HUES48 (cell line): ENCODE measurements around the gene NME7.

Experiments used
- H3K27ac ChIP-seq: one replicate; pipeline ENCODE4 v1.7.0; 2013; ENCODE audit warnings: low read depth, low read length, inconsistent platforms
- H3K27me3 ChIP-seq: 2 replicates; pipeline ENCODE4 v1.6.1; 2013; ENCODE audit warnings: mild to moderate bottlenecking, low read length; ENCODE audit not compliant: control insufficient read depth, insufficient read depth
- H3K36me3 ChIP-seq: 2 replicates; pipeline ENCODE4 v1.6.1; 2013; ENCODE audit warnings: low read length; ENCODE audit not compliant: control insufficient read depth, insufficient read depth
- H3K4me1 ChIP-seq: 2 replicates; pipeline ENCODE4 v1.6.1; 2013; ENCODE audit warnings: mild to moderate bottlenecking, low read length; ENCODE audit not compliant: control insufficient read depth, insufficient read depth
- H3K4me3 ChIP-seq: 2 replicates; pipeline ENCODE4 v1.5.1; 2013; ENCODE audit warnings: mild to moderate bottlenecking, low read depth, low read length
- H3K9ac ChIP-seq: 2 replicates; pipeline ENCODE4 v1.6.1; 2013; ENCODE audit warnings: mild to moderate bottlenecking, low read depth, low read length, moderate library complexity
- H3K9me3 ChIP-seq: 2 replicates; pipeline ENCODE4 v1.6.1; 2013; ENCODE audit warnings: low read length; ENCODE audit not compliant: control insufficient read depth, insufficient read depth

The NME7 gene

GRCh38 chr1:169217636-169218035, 150.0 kb downstream of the NME7 start:
- Histone ChIP-seq H3K36me3 (no peaks in the 10 kb centered on the region), H3K9me3 (no peaks in the 10 kb centered on the region), H3K4me1 (peaks cover 17% of the 10 kb centered on the region), H3K27me3 (no peaks in the 10 kb centered on the region), H3K27ac (no peak overlapping the region), H3K4me3 (no peak overlapping the region), H3K9ac (peak overlapping the region; percentile 33; the same call in 1 of the 2 replicates)

GRCh38 chr1:169214598-169214997, 153.0 kb downstream of the NME7 start:
- H3K9ac ChIP-seq = no peak overlapping the region

GRCh38 chr1:169212088-169212487, 155.5 kb downstream of the NME7 start:
- H3K9me3 ChIP-seq = no peaks in the 10 kb centered on the region
- no peaks in the 10 kb centered on the region for H3K36me3 ChIP-seq
- H3K9ac ChIP-seq = no peak overlapping the region
- no peaks in the 10 kb centered on the region for H3K27me3 ChIP-seq
- no peak overlapping the region for H3K27ac ChIP-seq
- H3K4me3 ChIP-seq = no peak overlapping the region
- peaks cover 7% of the 10 kb centered on the region for H3K4me1 ChIP-seq

More at GRCh38 chr1:169214598-169214997, 153.0 kb downstream of the NME7 start:
- no peaks in the 10 kb centered on the region for H3K9me3 ChIP-seq
- H3K27me3 ChIP-seq = no peaks in the 10 kb centered on the region
- H3K27ac ChIP-seq = no peak overlapping the region
- no peaks in the 10 kb centered on the region for H3K36me3 ChIP-seq
- H3K4me3 ChIP-seq = no peak overlapping the region
- H3K4me1 ChIP-seq = peaks cover 17% of the 10 kb centered on the region

GRCh38 chr1:169207797-169208520, 159.6 kb downstream of the NME7 start:
- H3K9me3 ChIP-seq = no peaks in the 10 kb centered on the region
- no peaks in the 10 kb centered on the region for H3K4me1 ChIP-seq
- H3K36me3 ChIP-seq = no peaks in the 10 kb centered on the region
- no peak overlapping the region for H3K4me3 ChIP-seq
- no peak overlapping the region for H3K9ac ChIP-seq
- no peaks in the 10 kb centered on the region for H3K27me3 ChIP-seq
- no peak overlapping the region for H3K27ac ChIP-seq

GRCh38 chr1:169204157-169204556, 163.4 kb downstream of the NME7 start:
- H3K9me3 ChIP-seq = no peaks in the 10 kb centered on the region
- H3K4me3 ChIP-seq = no peak overlapping the region
- peaks cover 7% of the 10 kb centered on the region; the same call in 1 of the 2 replicates for H3K4me1 ChIP-seq
- no peaks in the 10 kb centered on the region for H3K27me3 ChIP-seq
- no peaks in the 10 kb centered on the region for H3K36me3 ChIP-seq
- no peak overlapping the region for H3K27ac ChIP-seq
- no peak overlapping the region for H3K9ac ChIP-seq

GRCh38 chr1:169202791-169203665, 164.6 kb downstream of the NME7 start:
- Histone ChIP-seq H3K4me1 (peaks cover 7% of the 10 kb centered on the region; the same call in 1 of the 2 replicates), H3K9me3 (no peaks in the 10 kb centered on the region), H3K36me3 (no peaks in the 10 kb centered on the region), H3K9ac (no peak overlapping the region), H3K27me3 (no peaks in the 10 kb centered on the region), H3K4me3 (no peak overlapping the region), H3K27ac (no peak overlapping the region)

- Histone ChIP-seq H3K4me3 (no peak overlapping the region), H3K4me1 (peaks cover 7% of the 10 kb centered on the region; the same call in 1 of the 2 replicates), H3K27ac (no peak overlapping the region), H3K9ac (no peak overlapping the region), H3K36me3 (no peaks in the 10 kb centered on the region), H3K9me3 (no peaks in the 10 kb centered on the region), H3K27me3 (no peaks in the 10 kb centered on the region)
Observed at GRCh38 chr1:169201084-169201619, 166.4 kb downstream of the NME7 start.

GRCh38 chr1:169200319-169200718, 167.3 kb downstream of the NME7 start:
- no peak overlapping the region for H3K4me3 ChIP-seq
- H3K4me1 ChIP-seq = peaks cover 7% of the 10 kb centered on the region; the same call in 1 of the 2 replicates
- no peak overlapping the region for H3K9ac ChIP-seq
- H3K36me3 ChIP-seq = no peaks in the 10 kb centered on the region
- no peaks in the 10 kb centered on the region for H3K9me3 ChIP-seq
- no peaks in the 10 kb centered on the region for H3K27me3 ChIP-seq
- H3K27ac ChIP-seq = no peak overlapping the region

- H3K9ac ChIP-seq = no peak overlapping the region
- H3K27ac ChIP-seq = no peak overlapping the region
- peaks cover 7% of the 10 kb centered on the region; the same call in 1 of the 2 replicates for H3K4me1 ChIP-seq
- no peaks in the 10 kb centered on the region for H3K36me3 ChIP-seq
- H3K27me3 ChIP-seq = no peaks in the 10 kb centered on the region
- no peaks in the 10 kb centered on the region for H3K9me3 ChIP-seq
- no peak overlapping the region for H3K4me3 ChIP-seq
Observed at GRCh38 chr1:169196581-169196980, 171.0 kb downstream of the NME7 start.

- Histone ChIP-seq H3K4me1 (peaks cover 7% of the 10 kb centered on the region; the same call in 1 of the 2 replicates), H3K4me3 (no peak overlapping the region), H3K9me3 (no peaks in the 10 kb centered on the region), H3K36me3 (no peaks in the 10 kb centered on the region), H3K9ac (no peak overlapping the region), H3K27ac (no peak overlapping the region), H3K27me3 (no peaks in the 10 kb centered on the region)
Observed at GRCh38 chr1:169196161-169196560, 171.4 kb downstream of the NME7 start.
